H7 (cell line): ENCODE data around the gene USP47. TPM values are rescaled to one million over a fixed set of nuclear protein-coding genes. Genes with fewer than 3 reads are reported as not detected.

Experiments
- DNase-seq: peaks from one replicate; pipeline ENCODE4 v3.0.0; 2012
- H3K27me3 ChIP-seq: 2 replicates; pipeline ENCODE4 v1.6.0; 2011; ENCODE audit warnings: mild to moderate bottlenecking, low read length; ENCODE audit not compliant: control insufficient read depth, insufficient read depth
- H3K36me3 ChIP-seq: replicated peaks from 2 replicates; pipeline ENCODE4 v1.5.1; 2011; ENCODE audit warnings: low read length; ENCODE audit not compliant: control insufficient read depth, insufficient read depth
- H3K4me3 ChIP-seq: 2 replicates; pipeline ENCODE4 v1.5.1; 2011; ENCODE audit warnings: low read depth, mild to moderate bottlenecking, control low read depth, low read length, moderate library complexity; ENCODE audit not compliant: insufficient read depth
- total RNA-seq: library from RNA; depleted of rRNA; stranded (reverse); fragments of >200 nt; shearing (Covaris generic); gene quantifications from 2 replicates; pipeline ENCODE4 v1.2.3, GENCODE V29; 2014

USP47 gene
- total RNA-seq, 1 experiment from 2014 or later, result 25.8 TPM

GRCh38 chr11:11967669-11968510 lies 126.1 kb downstream of the USP47 start:
- no peaks in the 10 kb centered on the region; the same call in 1 of the 2 replicates for H3K36me3 ChIP-seq
- no peak for DNase-seq
- no peaks in the 10 kb centered on the region for H3K27me3 ChIP-seq
- no peak overlapping the region for H3K4me3 ChIP-seq

- no peaks in the 10 kb centered on the region; the same call in 1 of the 2 replicates for H3K36me3 ChIP-seq
- peak; percentile 17 for DNase-seq
- H3K27me3 ChIP-seq, result no peaks in the 10 kb centered on the region
- no peak overlapping the region for H3K4me3 ChIP-seq
These were observed 126.9 kb downstream of the USP47 start for GRCh38 chr11:11968511-11969280.

GRCh38 chr11:11969380-11970215 lies 127.8 kb downstream of the USP47 start:
- DNase-seq, result no peak
- Histone ChIP-seq H3K36me3 (no peaks in the 10 kb centered on the region), H3K4me3 (no peak overlapping the region), H3K27me3 (no peaks in the 10 kb centered on the region)

GRCh38 chr11:11970556-11970955 lies 128.8 kb downstream of the USP47 start:
- no peak for DNase-seq
- Histone ChIP-seq H3K36me3 (no peaks in the 10 kb centered on the region), H3K4me3 (no peak overlapping the region), H3K27me3 (no peaks in the 10 kb centered on the region)

DNA sequence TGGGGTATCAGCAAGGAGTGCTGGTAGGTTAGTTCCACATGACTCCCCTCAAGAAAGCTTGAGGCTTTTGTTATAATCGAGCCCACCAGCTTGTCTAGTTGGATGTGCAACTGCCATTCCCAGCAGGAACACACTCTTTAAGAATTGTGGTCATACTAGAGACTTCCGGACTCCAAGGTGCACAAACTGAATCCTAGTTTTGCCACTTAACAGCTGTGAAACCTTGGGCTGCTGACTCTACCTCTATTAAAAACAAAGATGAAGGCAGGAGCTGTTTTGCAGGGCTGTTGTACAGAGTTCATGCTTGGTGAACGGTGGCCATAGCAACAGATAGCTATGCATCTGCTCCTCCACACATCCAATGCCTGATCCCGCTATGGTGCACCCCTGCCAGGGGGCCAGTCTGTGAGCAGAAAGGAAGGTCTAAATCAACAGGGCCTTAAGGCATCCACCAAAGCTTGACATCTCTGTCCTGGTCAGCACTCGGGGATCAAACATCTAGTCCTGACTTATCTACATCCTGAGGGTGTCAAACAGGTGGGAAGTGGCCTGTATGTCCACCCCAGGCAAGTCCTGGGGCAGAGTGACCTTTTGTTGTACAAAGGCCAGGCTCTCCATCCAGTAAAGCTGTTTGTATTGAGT lies 130.3 kb downstream of the USP47 start:
- Histone ChIP-seq H3K27me3 (no peaks in the 10 kb centered on the region), H3K4me3 (no peak overlapping the region), H3K36me3 (no peaks in the 10 kb centered on the region)
- DNase-seq, result no peak

- no peaks in the 10 kb centered on the region for H3K27me3 ChIP-seq
- no peaks in the 10 kb centered on the region for H3K36me3 ChIP-seq
- H3K4me3 ChIP-seq, result no peak overlapping the region
- DNase-seq, result peak; percentile 10
These were observed 131.1 kb downstream of the USP47 start for GRCh38 chr11:11972730-11973341.

GRCh38 chr11:11973361-11973800 lies 131.6 kb downstream of the USP47 start:
- peak; percentile 22 for DNase-seq
- Histone ChIP-seq H3K27me3 (no peaks in the 10 kb centered on the region), H3K36me3 (no peaks in the 10 kb centered on the region), H3K4me3 (no peak overlapping the region)

GRCh38 chr11:11973866-11974265 lies 132.1 kb downstream of the USP47 start:
- peak; percentile 6 for DNase-seq
- Histone ChIP-seq H3K27me3 (no peaks in the 10 kb centered on the region), H3K4me3 (no peak overlapping the region), H3K36me3 (no peaks in the 10 kb centered on the region)

- Histone ChIP-seq H3K4me3 (no peak overlapping the region), H3K36me3 (no peaks in the 10 kb centered on the region), H3K27me3 (no peaks in the 10 kb centered on the region)
- peak; percentile 5 for DNase-seq
These were observed 133.7 kb downstream of the USP47 start for GRCh38 chr11:11975201-11976092.

GRCh38 chr11:11976481-11977127 lies 134.8 kb downstream of the USP47 start:
- Histone ChIP-seq H3K36me3 (no peaks in the 10 kb centered on the region), H3K27me3 (no peaks in the 10 kb centered on the region), H3K4me3 (no peak overlapping the region)
- DNase-seq, result peak; percentile 45

DNA sequence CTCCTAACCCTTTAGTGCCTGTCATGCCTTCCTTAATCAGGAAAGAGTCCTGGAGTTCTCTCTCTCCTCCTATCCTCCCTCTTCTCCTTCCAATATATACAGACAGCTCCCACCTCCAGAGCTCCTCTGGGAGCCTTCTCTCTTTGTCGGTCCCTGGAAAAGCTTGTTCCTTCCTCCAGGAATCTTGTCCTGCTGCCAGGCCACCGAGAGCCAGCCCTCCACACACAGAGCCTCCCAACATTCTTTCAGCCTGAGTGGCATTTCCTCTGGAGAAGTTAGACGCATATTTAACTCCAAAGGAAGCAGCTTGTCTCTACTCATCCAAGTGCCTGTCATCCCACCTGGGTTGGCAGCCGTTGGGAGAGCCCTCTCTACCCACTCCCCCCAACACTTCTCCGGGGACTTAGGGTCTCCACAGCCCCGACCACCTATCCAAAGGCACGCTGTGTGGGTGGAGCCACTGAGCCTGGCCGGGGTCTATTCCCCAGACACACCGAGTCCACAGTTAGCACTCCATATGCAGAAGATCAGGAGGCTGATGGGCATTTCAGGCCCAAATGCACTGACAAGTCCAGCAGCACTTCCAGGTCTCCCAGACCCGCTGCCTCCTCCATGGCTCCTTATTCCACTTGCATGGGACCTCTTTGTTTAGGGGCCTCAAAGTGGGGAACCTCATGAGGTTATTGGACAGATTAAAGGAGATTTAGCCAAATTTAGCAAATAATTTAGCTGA lies 135.6 kb downstream of the USP47 start:
- Histone ChIP-seq H3K36me3 (no peaks in the 10 kb centered on the region), H3K27me3 (no peaks in the 10 kb centered on the region), H3K4me3 (no peak overlapping the region)
- peak; percentile 51 for DNase-seq

DNA sequence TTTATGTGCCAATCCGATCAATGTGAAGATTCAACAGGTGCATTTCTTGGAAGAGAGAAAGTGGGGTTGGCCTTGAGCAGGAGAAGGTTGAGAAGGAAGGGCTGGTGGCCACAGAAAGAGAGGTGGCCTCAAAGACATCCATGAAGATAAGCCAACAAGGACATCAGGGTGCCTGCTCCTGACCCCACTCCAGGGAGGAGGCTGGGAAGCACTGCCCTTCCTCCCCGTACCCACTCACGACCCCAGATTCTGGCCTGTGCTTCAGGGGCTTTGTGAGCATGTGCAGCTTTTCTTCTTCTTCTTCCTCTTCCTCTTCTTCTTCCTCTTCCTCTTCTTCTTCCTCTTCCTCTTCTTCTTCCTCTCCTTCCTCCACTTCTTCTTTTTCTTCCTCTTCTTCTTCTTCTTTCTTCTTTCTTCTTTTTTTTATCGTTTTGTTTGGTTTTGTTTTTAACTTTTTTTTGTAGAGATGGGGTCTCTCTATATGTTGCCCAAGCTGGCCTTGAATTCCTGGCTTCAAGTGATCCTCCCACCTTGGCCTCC lies 136.4 kb downstream of the USP47 start:
- H3K4me3 ChIP-seq, result no peak overlapping the region
- no peak for DNase-seq
- no peaks in the 10 kb centered on the region for H3K36me3 ChIP-seq
- H3K27me3 ChIP-seq, result no peaks in the 10 kb centered on the region
